WTC11 (cell line): ENCODE data around the gene LARP1.

Source experiments
- EMX1 ChIP-seq: fragments of 250-450 bp; sonication (Bioruptor Pico); IDR thresholded peaks from 2 replicates; pipeline ENCODE4 v1.8.0; 2021; ENCODE audit warnings: mild to moderate bottlenecking
- ESRRA ChIP-seq: sonication (generic); formaldehyde crosslinking; IDR thresholded peaks from 2 replicates; pipeline ENCODE4 v1.8.1; 2022; ENCODE audit warnings: mild to moderate bottlenecking, missing genetic modification reagents, borderline replicate concordance
- ETV6 ChIP-seq: sonication (generic); formaldehyde crosslinking; IDR thresholded peaks from 2 replicates; pipeline ENCODE4 v1.8.1; 2022; ENCODE audit warnings: mild to moderate bottlenecking, missing genetic modification reagents
- FOXJ3 ChIP-seq: sonication (generic); formaldehyde crosslinking; IDR thresholded peaks from 2 replicates; pipeline ENCODE4 v1.9.0; 2021; ENCODE audit warnings: missing genetic modification reagents, mild to moderate bottlenecking, borderline replicate concordance
- TF ChIP-seq, protein P1 (sequence below): fragments of 200-600 bp; IDR thresholded peaks from 2 replicates; pipeline ENCODE4 v1.8.0; 2022; ENCODE audit warnings: antibody characterized with exemption
- TF ChIP-seq, protein P2 (sequence below): sonication (generic); formaldehyde crosslinking; IDR thresholded peaks from 2 replicates; pipeline ENCODE4 v1.8.0; 2023; ENCODE audit warnings: missing genetic modification reagents, mild to moderate bottlenecking, borderline replicate concordance
- TF ChIP-seq, protein P3 (sequence below): sonication (generic); formaldehyde crosslinking; IDR thresholded peaks from 2 replicates; pipeline ENCODE4 v1.8.1; 2023; ENCODE audit warnings: mild to moderate bottlenecking, missing genetic modification reagents
- TF ChIP-seq, protein P4 (sequence below): sonication (generic); formaldehyde crosslinking; conservative IDR thresholded peaks from 2 replicates; pipeline ENCODE4 v1.8.1; 2022; ENCODE audit warnings: mild to moderate bottlenecking, missing genetic modification reagents
- TF ChIP-seq, protein P5 (sequence below): sonication (generic); formaldehyde crosslinking; IDR thresholded peaks from 2 replicates; pipeline ENCODE4 v1.8.1; 2023; ENCODE audit warnings: mild to moderate bottlenecking, moderate library complexity, missing genetic modification reagents

DNA sequence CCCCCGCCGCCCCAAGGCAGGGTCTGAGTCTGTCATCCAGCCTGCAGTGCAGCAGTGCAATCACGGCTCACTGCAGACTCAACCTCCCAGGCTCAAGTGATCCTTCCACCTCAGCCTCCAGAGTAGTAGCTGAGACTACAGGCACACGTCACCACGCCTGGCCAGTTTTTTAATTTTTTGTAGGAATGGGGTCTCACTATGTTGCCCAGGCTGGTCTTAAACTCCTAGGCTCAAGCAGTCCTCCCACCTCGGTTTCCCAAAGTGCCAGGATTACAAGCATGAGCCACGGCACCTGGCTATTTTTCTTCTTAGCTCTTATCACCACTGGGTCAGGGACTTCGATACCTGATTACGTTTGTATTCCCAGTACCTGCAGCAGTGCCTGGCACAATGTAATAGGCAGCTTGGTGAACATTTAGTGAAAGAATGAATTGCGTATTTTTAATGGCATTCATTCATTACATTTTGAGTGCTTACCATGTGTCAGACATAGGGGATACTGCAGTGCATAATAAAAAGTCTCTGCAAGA lies 10.3 kb downstream of the LARP1 start:
- TF ChIP-seq, protein P1, sequence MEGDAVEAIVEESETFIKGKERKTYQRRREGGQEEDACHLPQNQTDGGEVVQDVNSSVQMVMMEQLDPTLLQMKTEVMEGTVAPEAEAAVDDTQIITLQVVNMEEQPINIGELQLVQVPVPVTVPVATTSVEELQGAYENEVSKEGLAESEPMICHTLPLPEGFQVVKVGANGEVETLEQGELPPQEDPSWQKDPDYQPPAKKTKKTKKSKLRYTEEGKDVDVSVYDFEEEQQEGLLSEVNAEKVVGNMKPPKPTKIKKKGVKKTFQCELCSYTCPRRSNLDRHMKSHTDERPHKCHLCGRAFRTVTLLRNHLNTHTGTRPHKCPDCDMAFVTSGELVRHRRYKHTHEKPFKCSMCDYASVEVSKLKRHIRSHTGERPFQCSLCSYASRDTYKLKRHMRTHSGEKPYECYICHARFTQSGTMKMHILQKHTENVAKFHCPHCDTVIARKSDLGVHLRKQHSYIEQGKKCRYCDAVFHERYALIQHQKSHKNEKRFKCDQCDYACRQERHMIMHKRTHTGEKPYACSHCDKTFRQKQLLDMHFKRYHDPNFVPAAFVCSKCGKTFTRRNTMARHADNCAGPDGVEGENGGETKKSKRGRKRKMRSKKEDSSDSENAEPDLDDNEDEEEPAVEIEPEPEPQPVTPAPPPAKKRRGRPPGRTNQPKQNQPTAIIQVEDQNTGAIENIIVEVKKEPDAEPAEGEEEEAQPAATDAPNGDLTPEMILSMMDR, result no peak
- TF ChIP-seq ESRRA (CRISPR knock-in tag), result no peak
- no peak for TF ChIP-seq EMX1 (CRISPR knock-in tag)
- no peak for TF ChIP-seq FOXJ3
- TF ChIP-seq, protein P2, sequence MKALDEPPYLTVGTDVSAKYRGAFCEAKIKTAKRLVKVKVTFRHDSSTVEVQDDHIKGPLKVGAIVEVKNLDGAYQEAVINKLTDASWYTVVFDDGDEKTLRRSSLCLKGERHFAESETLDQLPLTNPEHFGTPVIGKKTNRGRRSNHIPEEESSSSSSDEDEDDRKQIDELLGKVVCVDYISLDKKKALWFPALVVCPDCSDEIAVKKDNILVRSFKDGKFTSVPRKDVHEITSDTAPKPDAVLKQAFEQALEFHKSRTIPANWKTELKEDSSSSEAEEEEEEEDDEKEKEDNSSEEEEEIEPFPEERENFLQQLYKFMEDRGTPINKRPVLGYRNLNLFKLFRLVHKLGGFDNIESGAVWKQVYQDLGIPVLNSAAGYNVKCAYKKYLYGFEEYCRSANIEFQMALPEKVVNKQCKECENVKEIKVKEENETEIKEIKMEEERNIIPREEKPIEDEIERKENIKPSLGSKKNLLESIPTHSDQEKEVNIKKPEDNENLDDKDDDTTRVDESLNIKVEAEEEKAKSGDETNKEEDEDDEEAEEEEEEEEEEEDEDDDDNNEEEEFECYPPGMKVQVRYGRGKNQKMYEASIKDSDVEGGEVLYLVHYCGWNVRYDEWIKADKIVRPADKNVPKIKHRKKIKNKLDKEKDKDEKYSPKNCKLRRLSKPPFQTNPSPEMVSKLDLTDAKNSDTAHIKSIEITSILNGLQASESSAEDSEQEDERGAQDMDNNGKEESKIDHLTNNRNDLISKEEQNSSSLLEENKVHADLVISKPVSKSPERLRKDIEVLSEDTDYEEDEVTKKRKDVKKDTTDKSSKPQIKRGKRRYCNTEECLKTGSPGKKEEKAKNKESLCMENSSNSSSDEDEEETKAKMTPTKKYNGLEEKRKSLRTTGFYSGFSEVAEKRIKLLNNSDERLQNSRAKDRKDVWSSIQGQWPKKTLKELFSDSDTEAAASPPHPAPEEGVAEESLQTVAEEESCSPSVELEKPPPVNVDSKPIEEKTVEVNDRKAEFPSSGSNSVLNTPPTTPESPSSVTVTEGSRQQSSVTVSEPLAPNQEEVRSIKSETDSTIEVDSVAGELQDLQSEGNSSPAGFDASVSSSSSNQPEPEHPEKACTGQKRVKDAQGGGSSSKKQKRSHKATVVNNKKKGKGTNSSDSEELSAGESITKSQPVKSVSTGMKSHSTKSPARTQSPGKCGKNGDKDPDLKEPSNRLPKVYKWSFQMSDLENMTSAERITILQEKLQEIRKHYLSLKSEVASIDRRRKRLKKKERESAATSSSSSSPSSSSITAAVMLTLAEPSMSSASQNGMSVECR (CRISPR knock-in tag), result no peak
- no peak for TF ChIP-seq ETV6 (CRISPR knock-in tag)
- TF ChIP-seq, protein P3, sequence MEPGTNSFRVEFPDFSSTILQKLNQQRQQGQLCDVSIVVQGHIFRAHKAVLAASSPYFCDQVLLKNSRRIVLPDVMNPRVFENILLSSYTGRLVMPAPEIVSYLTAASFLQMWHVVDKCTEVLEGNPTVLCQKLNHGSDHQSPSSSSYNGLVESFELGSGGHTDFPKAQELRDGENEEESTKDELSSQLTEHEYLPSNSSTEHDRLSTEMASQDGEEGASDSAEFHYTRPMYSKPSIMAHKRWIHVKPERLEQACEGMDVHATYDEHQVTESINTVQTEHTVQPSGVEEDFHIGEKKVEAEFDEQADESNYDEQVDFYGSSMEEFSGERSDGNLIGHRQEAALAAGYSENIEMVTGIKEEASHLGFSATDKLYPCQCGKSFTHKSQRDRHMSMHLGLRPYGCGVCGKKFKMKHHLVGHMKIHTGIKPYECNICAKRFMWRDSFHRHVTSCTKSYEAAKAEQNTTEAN, result no peak
- TF ChIP-seq, protein P4, sequence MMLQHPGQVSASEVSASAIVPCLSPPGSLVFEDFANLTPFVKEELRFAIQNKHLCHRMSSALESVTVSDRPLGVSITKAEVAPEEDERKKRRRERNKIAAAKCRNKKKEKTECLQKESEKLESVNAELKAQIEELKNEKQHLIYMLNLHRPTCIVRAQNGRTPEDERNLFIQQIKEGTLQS (CRISPR knock-in tag), result no peak
- TF ChIP-seq, protein P5, sequence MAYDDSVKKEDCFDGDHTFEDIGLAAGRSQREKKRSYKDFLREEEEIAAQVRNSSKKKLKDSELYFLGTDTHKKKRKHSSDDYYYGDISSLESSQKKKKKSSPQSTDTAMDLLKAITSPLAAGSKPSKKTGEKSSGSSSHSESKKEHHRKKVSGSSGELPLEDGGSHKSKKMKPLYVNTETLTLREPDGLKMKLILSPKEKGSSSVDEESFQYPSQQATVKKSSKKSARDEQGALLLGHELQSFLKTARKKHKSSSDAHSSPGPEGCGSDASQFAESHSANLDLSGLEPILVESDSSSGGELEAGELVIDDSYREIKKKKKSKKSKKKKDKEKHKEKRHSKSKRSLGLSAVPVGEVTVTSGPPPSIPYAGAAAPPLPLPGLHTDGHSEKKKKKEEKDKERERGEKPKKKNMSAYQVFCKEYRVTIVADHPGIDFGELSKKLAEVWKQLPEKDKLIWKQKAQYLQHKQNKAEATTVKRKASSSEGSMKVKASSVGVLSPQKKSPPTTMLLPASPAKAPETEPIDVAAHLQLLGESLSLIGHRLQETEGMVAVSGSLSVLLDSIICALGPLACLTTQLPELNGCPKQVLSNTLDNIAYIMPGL (CRISPR knock-in tag), result no peak
